C4-2B (cell line): ENCODE data around the gene SMCO4.
A peak's percentile ranks its signal among the peaks of the same experiment; 100 is the strongest.
"Not testable (repeated sequence)": the region's sequence is repeated elsewhere in the genome, so short reads cannot be mapped to it uniquely, and the experiment has no call there.

Source experiments
- H3K27ac ChIP-seq: fragments of 450-650 bp; 2 replicates; pipeline ENCODE4 v1.5.1; 2017
- CTCF ChIP-seq: fragments of 450-650 bp; conservative IDR thresholded peaks from 2 replicates; pipeline ENCODE4 v1.5.1; 2017; ENCODE audit warnings: mild to moderate bottlenecking
- ZFX ChIP-seq: fragments of 450-650 bp; IDR thresholded peaks from 2 replicates; pipeline ENCODE4 v1.6.1; 2017

SMCO4 gene

GRCh38 chr11:93536101-93536861 lies 6.9 kb downstream of the SMCO4 start:
- no peak for TF ChIP-seq ZFX
- no peak; the same call in 1 of the 2 replicates for TF ChIP-seq CTCF
- H3K27ac ChIP-seq: peak overlapping the region; percentile 45; the same call in 1 of the 2 replicates

- H3K27ac ChIP-seq: not testable (repeated sequence)
These were observed 7.6 kb downstream of the SMCO4 start for GRCh38 chr11:93535578-93535977.

- no peak for TF ChIP-seq CTCF
- TF ChIP-seq ZFX: no peak
- no peak overlapping the region for H3K27ac ChIP-seq
These were observed 10.4 kb downstream of the SMCO4 start for GRCh38 chr11:93532806-93533205.

- no peak overlapping the region for H3K27ac ChIP-seq
- TF ChIP-seq ZFX: no peak
- no peak for TF ChIP-seq CTCF
These were observed 10.9 kb downstream of the SMCO4 start for GRCh38 chr11:93532281-93532789.

- H3K27ac ChIP-seq: peak overlapping the region; percentile 64
- no peak for TF ChIP-seq ZFX
- TF ChIP-seq CTCF: no peak
These were observed 12.7 kb downstream of the SMCO4 start for GRCh38 chr11:93530468-93530826.

- TF ChIP-seq ZFX (no peak), CTCF (no peak)
- H3K27ac ChIP-seq: peak overlapping the region; percentile 64
These were observed 13.3 kb downstream of the SMCO4 start for GRCh38 chr11:93529707-93530467.

- TF ChIP-seq CTCF: no peak
- TF ChIP-seq ZFX: no peak
- H3K27ac ChIP-seq: peak overlapping the region; percentile 64
These were observed 14.2 kb downstream of the SMCO4 start for GRCh38 chr11:93528757-93529645.
